Neural progenitor cell (in vitro differentiated cells): ENCODE data around the gene GSTK1. TPM values are rescaled to one million over a fixed set of nuclear protein-coding genes. Genes with fewer than 3 reads are reported as not detected.

ENCODE experiments used
- DNase-seq: peaks from one replicate; pipeline ENCODE4 v3.0.0-alpha.2; 2016; ENCODE audit warnings: low spot score
- H2AFZ ChIP-seq: fragments of 200-600 bp; sonication (generic); replicated peaks from 2 replicates; pipeline ENCODE4 v1.6.1; 2016; ENCODE audit warnings: antibody characterized with exemption
- H3F3A ChIP-seq: fragments of 200-600 bp; sonication (generic); 2 replicates; pipeline ENCODE4 v1.6.1; 2016; ENCODE audit warnings: antibody characterized with exemption, low read depth
- H3K27ac ChIP-seq: fragments of 200-600 bp; sonication (generic); 2 replicates; pipeline ENCODE4 v1.5.1; 2016; ENCODE audit warnings: mild to moderate bottlenecking
- H3K27me3 ChIP-seq: fragments of 200-600 bp; sonication (generic); 2 replicates; pipeline ENCODE4 v1.6.1; 2016; ENCODE audit warnings: mild to moderate bottlenecking, moderate library complexity
- H3K36me3 ChIP-seq: fragments of 200-600 bp; sonication (generic); 2 replicates; pipeline ENCODE4 v1.5.1; 2016
- H3K4me1 ChIP-seq: fragments of 200-600 bp; sonication (generic); 2 replicates; pipeline ENCODE4 v1.6.1; 2016; ENCODE audit warnings: mixed run types
- H3K4me2 ChIP-seq: fragments of 200-600 bp; sonication (generic); 2 replicates; pipeline ENCODE4 v1.6.1; 2016
- H3K4me3 ChIP-seq: fragments of 200-600 bp; sonication (generic); 2 replicates; pipeline ENCODE4 v1.5.1; 2016
- H3K79me2 ChIP-seq: fragments of 200-600 bp; sonication (generic); 2 replicates; pipeline ENCODE4 v1.6.1; 2016; ENCODE audit warnings: low read depth
- H3K9ac ChIP-seq: fragments of 200-600 bp; sonication (generic); 2 replicates; pipeline ENCODE4 v1.6.1; 2016
- H3K9me3 ChIP-seq: fragments of 200-600 bp; sonication (generic); 2 replicates; pipeline ENCODE4 v1.5.1; 2016; ENCODE audit warnings: low read depth
- H4K20me1 ChIP-seq: fragments of 200-600 bp; sonication (generic); 2 replicates; pipeline ENCODE4 v1.6.1; 2016; ENCODE audit warnings: low read depth
- H3K27ac Mint-ChIP-seq: 3 replicates; pipeline ENCODE4 v1.8.0; 2021; ENCODE audit warnings: mixed read lengths
- H3K27me3 Mint-ChIP-seq: 2 replicates; pipeline ENCODE4 v1.8.0; 2022; ENCODE audit warnings: low read depth, mild to moderate bottlenecking, inconsistent platforms, moderate library complexity, mixed read lengths; ENCODE audit not compliant: insufficient read depth
- H3K36me3 Mint-ChIP-seq: 3 replicates; pipeline ENCODE4 v1.8.0; 2021; ENCODE audit warnings: mixed read lengths
- H3K4me1 Mint-ChIP-seq: 3 replicates; pipeline ENCODE4 v1.8.0; 2021; ENCODE audit warnings: mixed read lengths
- H3K4me3 Mint-ChIP-seq: 3 replicates; pipeline ENCODE4 v1.8.0; 2021; ENCODE audit warnings: mild to moderate bottlenecking, moderate library complexity, mixed read lengths
- H3K9me3 Mint-ChIP-seq: 3 replicates; pipeline ENCODE4 v1.8.0; 2020; ENCODE audit warnings: mixed read lengths
- CTCF ChIP-seq: fragments of 200-600 bp; sonication (generic); IDR thresholded peaks from 2 replicates; pipeline ENCODE4 v1.5.1; 2017; ENCODE audit warnings: antibody characterized with exemption, mild to moderate bottlenecking
- EZH2 ChIP-seq: fragments of 200-600 bp; sonication (generic); IDR thresholded peaks from 2 replicates; pipeline ENCODE4 v1.6.1; 2017; ENCODE audit warnings: antibody characterized with exemption, mild to moderate bottlenecking, moderate library complexity
- EZH2phosphoT487 ChIP-seq: fragments of 200-600 bp; sonication (generic); IDR thresholded peaks from 2 replicates; pipeline ENCODE4 v1.6.1; 2017; ENCODE audit warnings: antibody characterized with exemption
- total RNA-seq: library from RNA; depleted of rRNA; stranded (reverse); fragments of >200 nt; gene quantifications from 2 replicates; pipeline ENCODE4 v1.2.3, GENCODE V29; 2015; ENCODE audit warnings: low replicate concordance

GSTK1 gene
- total RNA-seq, 1 donor from 2014 or later = 45.3 TPM

- no peaks in the 10 kb centered on the region for H3K9me3 ChIP-seq
- Mint-ChIP-seq H3K4me1 (no peaks in the 10 kb centered on the region), H3K4me3 (no peak overlapping the region), H3K36me3 (peaks cover 74% of the 10 kb centered on the region), H3K27me3 (no peaks in the 10 kb centered on the region), H3K9me3 (no peaks in the 10 kb centered on the region), H3K27ac (no peak overlapping the region)
- DNase-seq = peak; percentile 65
- H3K27ac ChIP-seq = no peak overlapping the region
- TF ChIP-seq EZH2 (no peak), CTCF (peak; percentile 70), EZH2phosphoT487 (no peak)
- H3F3A ChIP-seq = peaks cover 6% of the 10 kb centered on the region
- no peak overlapping the region for H3K4me2 ChIP-seq
- H3K79me2 ChIP-seq = no peaks in the 10 kb centered on the region
- no peak overlapping the region for H3K4me3 ChIP-seq
- no peak overlapping the region for H2AFZ ChIP-seq
- H3K4me1 ChIP-seq = no peaks in the 10 kb centered on the region
- H3K9ac ChIP-seq = no peak overlapping the region
- peaks cover 10% of the 10 kb centered on the region for H4K20me1 ChIP-seq
- peaks cover 33% of the 10 kb centered on the region for H3K36me3 ChIP-seq
- H3K27me3 ChIP-seq = no peaks in the 10 kb centered on the region
These were observed 42.3 kb downstream of the GSTK1 start for GRCh38 chr7:143305423-143306070.

- H3K4me2 ChIP-seq = no peak overlapping the region
- H3K27me3 Mint-ChIP-seq = no peaks in the 10 kb centered on the region
- H3K27me3 ChIP-seq = no peaks in the 10 kb centered on the region
- no peak overlapping the region for H3K4me3 ChIP-seq
- H3K36me3 ChIP-seq = peaks cover 19% of the 10 kb centered on the region
- H3K4me3 Mint-ChIP-seq = no peak overlapping the region
- H3F3A ChIP-seq = peaks cover 6% of the 10 kb centered on the region
- no peaks in the 10 kb centered on the region for H3K9me3 ChIP-seq
- H4K20me1 ChIP-seq = peaks cover 10% of the 10 kb centered on the region
- H3K9me3 Mint-ChIP-seq = no peaks in the 10 kb centered on the region
- H3K4me1 ChIP-seq = no peaks in the 10 kb centered on the region
- TF ChIP-seq EZH2 = no peak
- TF ChIP-seq CTCF = no peak
- TF ChIP-seq EZH2phosphoT487 = no peak
- no peak overlapping the region for H3K27ac Mint-ChIP-seq
- no peak overlapping the region for H3K9ac ChIP-seq
- H3K4me1 Mint-ChIP-seq = no peaks in the 10 kb centered on the region
- no peak for DNase-seq
- no peaks in the 10 kb centered on the region for H3K79me2 ChIP-seq
- H3K36me3 Mint-ChIP-seq = peaks cover 52% of the 10 kb centered on the region
- H2AFZ ChIP-seq = no peak overlapping the region
- no peak overlapping the region for H3K27ac ChIP-seq
These were observed 45.4 kb downstream of the GSTK1 start for GRCh38 chr7:143308632-143309031.

- peaks cover 14% of the 10 kb centered on the region for H3K36me3 Mint-ChIP-seq
- Histone ChIP-seq H3F3A (no peaks in the 10 kb centered on the region), H3K4me1 (no peaks in the 10 kb centered on the region), H3K9ac (no peak overlapping the region), H3K27me3 (no peaks in the 10 kb centered on the region), H3K4me3 (no peak overlapping the region), H3K9me3 (no peaks in the 10 kb centered on the region), H4K20me1 (no peaks in the 10 kb centered on the region), H3K79me2 (no peaks in the 10 kb centered on the region), H2AFZ (no peak overlapping the region), H3K36me3 (no peaks in the 10 kb centered on the region), H3K27ac (no peak overlapping the region), H3K4me2 (no peak overlapping the region)
- TF ChIP-seq CTCF = no peak
- TF ChIP-seq EZH2 = no peak
- no peak for TF ChIP-seq EZH2phosphoT487
- DNase-seq = no peak
- no peak overlapping the region for H3K4me3 Mint-ChIP-seq
- peaks cover 8% of the 10 kb centered on the region for H3K27me3 Mint-ChIP-seq
- no peak overlapping the region for H3K27ac Mint-ChIP-seq
- no peaks in the 10 kb centered on the region for H3K9me3 Mint-ChIP-seq
- peaks cover 19% of the 10 kb centered on the region for H3K4me1 Mint-ChIP-seq
These were observed 50.9 kb downstream of the GSTK1 start for GRCh38 chr7:143314127-143314526.
